Liver (tissue), 9 donors: ENCODE data around the gene PGGT1B. TPM values are rescaled to one million over a fixed set of nuclear protein-coding genes. Genes with fewer than 3 reads are reported as not detected.

Experiments
- DNase-seq: peaks from one replicate; pipeline ENCODE4 v3.0.0-alpha.2; 2017; ENCODE audit warnings: low spot score
- H3K27ac ChIP-seq, 2 donors: one replicate each; pipeline ENCODE4 v1.7.0; 2013; ENCODE audit warnings: inconsistent platforms in 2 of 2, low read length in 2 of 2, control low read depth in 1 of 2, low read depth in 1 of 2, mild to moderate bottlenecking in 1 of 2
- H3K27me3 ChIP-seq, 4 donors: one replicate each; pipeline versions ENCODE4 v1.6.1 to v1.7.0; 2013; ENCODE audit warnings: low read length in 3 of 4, inconsistent platforms in 1 of 4, mild to moderate bottlenecking in 1 of 4, moderate library complexity in 1 of 4; ENCODE audit not compliant: control insufficient read depth in 4 of 4, insufficient read depth in 4 of 4
- H3K36me3 ChIP-seq, 4 donors: one replicate each; pipeline versions ENCODE4 v1.6.1 to v1.7.0; 2013; ENCODE audit warnings: low read length in 3 of 4, mild to moderate bottlenecking in 3 of 4, low read depth in 1 of 4, moderate library complexity in 1 of 4; ENCODE audit not compliant: control insufficient read depth in 4 of 4, insufficient read depth in 3 of 4
- H3K4me1 ChIP-seq, 4 donors: one replicate each; pipeline versions ENCODE4 v1.6.1 to v1.7.0; 2013; ENCODE audit warnings: low read length in 3 of 4, mild to moderate bottlenecking in 3 of 4, moderate library complexity in 1 of 4; ENCODE audit not compliant: control insufficient read depth in 4 of 4, insufficient read depth in 4 of 4
- H3K4me3 ChIP-seq, 3 donors: one replicate each; pipeline versions ENCODE4 v1.6.1 to v1.7.0; 2013; ENCODE audit warnings: low read length in 3 of 3, control low read depth in 1 of 3, low read depth in 1 of 3, mild to moderate bottlenecking in 1 of 3
- H3K9ac ChIP-seq, 2 donors: one replicate each; pipeline ENCODE4 v1.7.0; 2013; ENCODE audit warnings: low read length in 2 of 2, mild to moderate bottlenecking in 2 of 2, moderate library complexity in 2 of 2, control low read depth in 1 of 2, low read depth in 1 of 2
- H3K9me3 ChIP-seq, 4 donors: one replicate each; pipeline versions ENCODE4 v1.6.1 to v1.7.0; 2013; ENCODE audit warnings: low read length in 3 of 4; ENCODE audit not compliant: control insufficient read depth in 4 of 4
- ATF3 ChIP-seq: IDR thresholded peaks from 2 replicates; pipeline ENCODE4 v1.6.1; 2016; ENCODE audit warnings: antibody characterized with exemption
- EGR1 ChIP-seq, 2 donors: IDR thresholded peaks; 2 replicates each; pipeline ENCODE4 v1.6.1; 2016 to 2018; ENCODE audit warnings: antibody characterized with exemption in 2 of 2, low read depth in 2 of 2
- FOXA1 ChIP-seq: IDR thresholded peaks from 2 replicates; pipeline ENCODE4 v1.6.1; 2016; ENCODE audit warnings: antibody characterized with exemption
- FOXA2 ChIP-seq: IDR thresholded peaks from 2 replicates; pipeline ENCODE4 v1.6.1; 2016; ENCODE audit warnings: antibody characterized with exemption
- GABPA ChIP-seq, 2 donors: IDR thresholded peaks in 1 of 2; conservative IDR thresholded peaks in 1 of 2; 2 replicates each; pipeline ENCODE4 v1.6.1; 2016; ENCODE audit warnings: antibody characterized with exemption in 2 of 2, mild to moderate bottlenecking in 1 of 2, moderate library complexity in 1 of 2
- HNF4A ChIP-seq, 2 donors: conservative IDR thresholded peaks; 2 replicates each; pipeline ENCODE4 v1.6.1; 2016; ENCODE audit warnings: antibody characterized with exemption in 2 of 2, mild to moderate bottlenecking in 2 of 2
- HNF4G ChIP-seq: IDR thresholded peaks from 2 replicates; pipeline ENCODE4 v1.6.1; 2016; ENCODE audit warnings: antibody characterized with exemption
- JUND ChIP-seq, 2 donors: IDR thresholded peaks; 2 replicates each; pipeline ENCODE4 v1.6.1; 2016; ENCODE audit warnings: antibody characterized with exemption in 2 of 2
- MAX ChIP-seq: IDR thresholded peaks from 2 replicates; pipeline ENCODE4 v1.6.1; 2016; ENCODE audit warnings: antibody characterized with exemption
- RAD21 ChIP-seq, 2 donors: IDR thresholded peaks; 2 replicates each; pipeline ENCODE4 v1.6.1; 2016; ENCODE audit warnings: antibody characterized with exemption in 2 of 2, mild to moderate bottlenecking in 2 of 2
- RXRA ChIP-seq, 2 donors: IDR thresholded peaks; 2 replicates each; pipeline ENCODE4 v1.6.1; 2017 to 2018; ENCODE audit warnings: antibody characterized with exemption in 2 of 2, mild to moderate bottlenecking in 1 of 2
- SP1 ChIP-seq: IDR thresholded peaks from 2 replicates; pipeline ENCODE4 v1.6.1; 2018; ENCODE audit warnings: antibody characterized with exemption, mild to moderate bottlenecking
- TAF1 ChIP-seq: conservative IDR thresholded peaks from 2 replicates; pipeline ENCODE4 v1.6.1; 2016; ENCODE audit warnings: antibody characterized with exemption, mild to moderate bottlenecking
- YY1 ChIP-seq: IDR thresholded peaks from 2 replicates; pipeline ENCODE4 v1.6.1; 2016; ENCODE audit warnings: antibody characterized with exemption, mild to moderate bottlenecking
- ZBTB33 ChIP-seq: IDR thresholded peaks from 2 replicates; pipeline ENCODE4 v1.6.1; 2016; ENCODE audit warnings: antibody characterized with exemption
- WGBS: extraction: QIAGEN DNeasy Blood & Tissue Kit; methylation state at CpG from one replicate; pipeline ENCODE4 v1.1.7; 2013; 5-methylcytosine and 5-hydroxymethylcytosine counted together
- polyA plus RNA-seq, 2 donors: library from polyadenylated mRNA; stranded (reverse) in 1 of 2; unstranded in 1 of 2; fragments of 200-250 nt in 1 of 2; fragments of >200 nt in 1 of 2; fragmentation: Nextera tagmentation in 1 of 2; extraction: Ambion mirVana in 1 of 2; gene quantifications; one replicate each; pipeline versions ENCODE4 v1.2.1 to v1.2.3, GENCODE V29; 2013 to 2015
- total RNA-seq, 2 donors: library from RNA; depleted of rRNA; stranded (reverse); fragments of >200 nt; gene quantifications; one replicate each; pipeline ENCODE4 v1.2.3, GENCODE V29; 2014
- TF ChIP-seq, protein P1 (sequence below): IDR thresholded peaks from 2 replicates; pipeline ENCODE4 v1.6.1; 2016; ENCODE audit warnings: antibody characterized with exemption, mild to moderate bottlenecking
- donor health status: healthy.
- donor health status: healthy.
- donor health status: healthy.
- donor health status: healthy.
- donor health status: healthy.

Gene PGGT1B
- total and polyA plus RNA-seq, 4 donors = 4.9 to 15.7 (median 5.6) TPM

- TF ChIP-seq TAF1 = no peak
These were observed 25.6 kb downstream of the PGGT1B start (continued) for GRCh38 chr5:115237066-115237465.

- WGBS = 94% methylated on average over 2 of the region's 2 CpGs
- Histone ChIP-seq H3K27ac (no peak overlapping the region), H3K4me3 (no peak overlapping the region), H3K9ac (no peak overlapping the region), H3K9me3 (no peaks in the 10 kb centered on the region), H3K4me1 (peaks cover 0 to 3% (median 1%) of the 10 kb centered on the region in 4 donors), H3K36me3 (peaks cover 0 to 19% (median 12%) of the 10 kb centered on the region in 4 donors), H3K27me3 (no peaks in the 10 kb centered on the region)
- DNase-seq = no peak
- TF ChIP-seq JUND (IDR thresholded peaks at IDR 0.05) = no peak
- TF ChIP-seq YY1 = no peak
- no peak for TF ChIP-seq FOXA2
- TF ChIP-seq SP1 = no peak
These were observed 26.1 kb downstream of the PGGT1B start for GRCh38 chr5:115236599-115236998.

- Histone ChIP-seq H3K4me3 (no peak overlapping the region), H3K27ac (no peak overlapping the region), H3K36me3 (peaks cover 1 to 22% (median 16%) of the 10 kb centered on the region in 4 donors), H3K4me1 (no peaks in the 10 kb centered on the region), H3K9me3 (no peaks in the 10 kb centered on the region), H3K27me3 (no peaks in the 10 kb centered on the region), H3K9ac (no peak overlapping the region)
- no peak for DNase-seq
- TF ChIP-seq, protein P1, sequence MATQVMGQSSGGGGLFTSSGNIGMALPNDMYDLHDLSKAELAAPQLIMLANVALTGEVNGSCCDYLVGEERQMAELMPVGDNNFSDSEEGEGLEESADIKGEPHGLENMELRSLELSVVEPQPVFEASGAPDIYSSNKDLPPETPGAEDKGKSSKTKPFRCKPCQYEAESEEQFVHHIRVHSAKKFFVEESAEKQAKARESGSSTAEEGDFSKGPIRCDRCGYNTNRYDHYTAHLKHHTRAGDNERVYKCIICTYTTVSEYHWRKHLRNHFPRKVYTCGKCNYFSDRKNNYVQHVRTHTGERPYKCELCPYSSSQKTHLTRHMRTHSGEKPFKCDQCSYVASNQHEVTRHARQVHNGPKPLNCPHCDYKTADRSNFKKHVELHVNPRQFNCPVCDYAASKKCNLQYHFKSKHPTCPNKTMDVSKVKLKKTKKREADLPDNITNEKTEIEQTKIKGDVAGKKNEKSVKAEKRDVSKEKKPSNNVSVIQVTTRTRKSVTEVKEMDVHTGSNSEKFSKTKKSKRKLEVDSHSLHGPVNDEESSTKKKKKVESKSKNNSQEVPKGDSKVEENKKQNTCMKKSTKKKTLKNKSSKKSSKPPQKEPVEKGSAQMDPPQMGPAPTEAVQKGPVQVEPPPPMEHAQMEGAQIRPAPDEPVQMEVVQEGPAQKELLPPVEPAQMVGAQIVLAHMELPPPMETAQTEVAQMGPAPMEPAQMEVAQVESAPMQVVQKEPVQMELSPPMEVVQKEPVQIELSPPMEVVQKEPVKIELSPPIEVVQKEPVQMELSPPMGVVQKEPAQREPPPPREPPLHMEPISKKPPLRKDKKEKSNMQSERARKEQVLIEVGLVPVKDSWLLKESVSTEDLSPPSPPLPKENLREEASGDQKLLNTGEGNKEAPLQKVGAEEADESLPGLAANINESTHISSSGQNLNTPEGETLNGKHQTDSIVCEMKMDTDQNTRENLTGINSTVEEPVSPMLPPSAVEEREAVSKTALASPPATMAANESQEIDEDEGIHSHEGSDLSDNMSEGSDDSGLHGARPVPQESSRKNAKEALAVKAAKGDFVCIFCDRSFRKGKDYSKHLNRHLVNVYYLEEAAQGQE = no peak
- TF ChIP-seq JUND (IDR thresholded peaks at IDR 0.05) = no peak
- no peak for TF ChIP-seq RAD21 (IDR thresholded peaks at IDR 0.05)
- TF ChIP-seq TAF1 = no peak
- no peak for TF ChIP-seq GABPA (IDR thresholded peaks at IDR 0.05 in 1 of 2, conservative IDR thresholded peaks at IDR 0.05 in 1 of 2)
- no peak for TF ChIP-seq HNF4A (conservative IDR thresholded peaks at IDR 0.05)
- TF ChIP-seq ZBTB33 = no peak
- no peak for TF ChIP-seq EGR1 (IDR thresholded peaks at IDR 0.05; ENCODE audit: low read depth in 2 of 2)
- no peak for TF ChIP-seq MAX
- no peak for TF ChIP-seq FOXA1
- TF ChIP-seq HNF4G = no peak
- TF ChIP-seq ATF3 = no peak
- TF ChIP-seq FOXA2 = no peak
- no peak for TF ChIP-seq RXRA (IDR thresholded peaks at IDR 0.05)
- TF ChIP-seq SP1 = no peak
- 95% methylated on average over 4 of the region's 4 CpGs for WGBS
These were observed 31.1 kb downstream of the PGGT1B start for GRCh38 chr5:115231598-115231997.
